Measurements from ENCODE around the gene ABL1. TPM values are rescaled to one million over a fixed set of nuclear protein-coding genes. Genes with fewer than 3 reads are reported as not detected.

Gene ABL1
- total RNA-seq, 4 donors from 2014 or later: 22.1 to 51.7 (median 27.1) TPM

- Histone ChIP-seq H3K36me3 (peaks cover 14 to 89% (median 19%) of the 10 kb centered on the region in 3 donors), H3K4me1 (peaks cover 3 to 64% (median 31%) of the 10 kb centered on the region in 3 donors), H3K27ac (peak overlapping the region; percentile 19 to 74 (median 68)), H3K27me3 (no peaks in the 10 kb centered on the region), H3K4me3 (no peak overlapping the region), H3K9me3 (no peaks in the 10 kb centered on the region)
- TF ChIP-seq POLR2A (IDR thresholded peaks at IDR 0.05): no peak
- no peak for TF ChIP-seq CTCF (IDR thresholded peaks at IDR 0.05)
- no peak for DNase-seq
- 66 to 73% methylated on average over 11 to 15 of the region's 20 CpGs for WGBS, 2 donors
- intact Hi-C loops (cut with DNase I): no loop called here
Measured at GRCh38 chr9:130858739-130859705, 24.0 kb downstream of the ABL1 start.

GRCh38 chr9:130860458-130861316, 25.6 kb downstream of the ABL1 start:
- no peaks in the 10 kb centered on the region for H3K27me3 ChIP-seq
- intact Hi-C loops (cut with DNase I): loop anchor here (5.0 kb wide), 2 partner anchors 93 to 153 kb away; no protein-coding TSS in a partner anchor
- H3K27ac ChIP-seq: peak overlapping the region; percentile 56 to 86 (median 72)
- 61 to 62% methylated on average over 25 to 27 of the region's 28 CpGs for WGBS, 2 donors
- TF ChIP-seq CTCF (IDR thresholded peaks at IDR 0.05) (peak in 3 of 6 experiments; percentile 14 to 33 (median 25)), POLR2A (IDR thresholded peaks at IDR 0.05) (no peak)
- H3K4me1 ChIP-seq: peaks cover 3 to 68% (median 31%) of the 10 kb centered on the region in 3 donors
- no peak for DNase-seq
- no peaks in the 10 kb centered on the region for H3K9me3 ChIP-seq
- H3K4me3 ChIP-seq: peak overlapping the region in 1 of 4 donors; percentile 39
- H3K36me3 ChIP-seq: peaks cover 3 to 89% (median 15%) of the 10 kb centered on the region in 3 donors

GRCh38 chr9:130861372-130862180, 26.5 kb downstream of the ABL1 start:
- WGBS, 2 donors: 73 to 80% methylated on average over 8 of the region's 8 CpGs
- no peak for TF ChIP-seq POLR2A (IDR thresholded peaks at IDR 0.05)
- TF ChIP-seq CTCF (IDR thresholded peaks at IDR 0.05): no peak
- Histone ChIP-seq H3K9me3 (no peaks in the 10 kb centered on the region), H3K36me3 (peaks cover 0 to 81% (median 8%) of the 10 kb centered on the region in 3 donors), H3K4me1 (peaks cover 3 to 74% (median 31%) of the 10 kb centered on the region in 3 donors), H3K27ac (peak overlapping the region in 3 of 4 donors; percentile 45 to 86 (median 71)), H3K4me3 (no peak overlapping the region), H3K27me3 (no peaks in the 10 kb centered on the region)
- DNase-seq: no peak
- intact Hi-C loops (cut with DNase I): loop anchor here (5.0 kb wide), 2 partner anchors 94 to 154 kb away; no protein-coding TSS in a partner anchor

GRCh38 chr9:130862217-130862616, 27.2 kb downstream of the ABL1 start:
- Histone ChIP-seq H3K4me3 (no peak overlapping the region), H3K27ac (peak overlapping the region in 3 of 4 donors; percentile 10 to 71 (median 45)), H3K36me3 (peaks cover 0 to 74% (median 8%) of the 10 kb centered on the region in 3 donors), H3K27me3 (no peaks in the 10 kb centered on the region), H3K9me3 (no peaks in the 10 kb centered on the region), H3K4me1 (peaks cover 3 to 79% (median 31%) of the 10 kb centered on the region in 3 donors)
- no peak for TF ChIP-seq POLR2A (IDR thresholded peaks at IDR 0.05)
- no peak for TF ChIP-seq CTCF (IDR thresholded peaks at IDR 0.05)
- no peak for DNase-seq
- intact Hi-C loops (cut with DNase I): loop anchor here (5.0 kb wide), 2 partner anchors 95 to 155 kb away; no protein-coding TSS in a partner anchor
- 80 to 81% methylated on average over 8 of the region's 8 CpGs for WGBS, 2 donors

All from esophagus squamous epithelium (tissue), 5 donors.